H1 (cell line): ENCODE measurements around the gene HIC1. TPM values are rescaled to one million over a fixed set of nuclear protein-coding genes. Genes with fewer than 3 reads are reported as not detected.

ENCODE experiments used
- ATF2 ChIP-seq: IDR thresholded peaks from 2 replicates; pipeline ENCODE4 v1.6.1; 2012; ENCODE audit warnings: low read length, inconsistent platforms
- CBX5 ChIP-seq: fragments of 300-800, 300-1000 bp; sonication (generic); IDR thresholded peaks from 2 replicates; pipeline ENCODE4 v1.7.1; 2016; ENCODE audit warnings: antibody characterized with exemption, low read length, low read depth
- CHD2 ChIP-seq: IDR thresholded peaks from 2 replicates; pipeline ENCODE4 v1.6.1; 2012; ENCODE audit warnings: low read length, improper control_type of control experiment
- CTCF ChIP-seq, 3 experiments: IDR thresholded peaks; 1 replicate in 2 of 3; 2 replicates in 1 of 3; pipeline versions ENCODE4 v1.5.1 to v1.6.1; 2011; ENCODE audit warnings: low read length in 3 of 3, mild to moderate bottlenecking in 3 of 3, inconsistent platforms in 2 of 3, low read depth in 1 of 3, moderate library complexity in 1 of 3; ENCODE audit not compliant: insufficient read depth in 1 of 3; ENCODE audit errors: control extremely low read depth in 1 of 3
- EZH2 ChIP-seq: fragments of 200-600 bp; sonication (generic); IDR thresholded peaks from 2 replicates; pipeline ENCODE4 v1.7.1; 2012; ENCODE audit warnings: low read depth, mild to moderate bottlenecking, moderate library complexity, low read length, inconsistent platforms; ENCODE audit not compliant: severe bottlenecking
- HDAC6 ChIP-seq: IDR thresholded peaks from one replicate; pipeline ENCODE4 v1.7.1; 2012; ENCODE audit warnings: low read depth, mild to moderate bottlenecking, inconsistent platforms, low read length, moderate library complexity
- JUN ChIP-seq: IDR thresholded peaks from 2 replicates; pipeline ENCODE4 v1.6.1; 2011; ENCODE audit warnings: low read depth, mild to moderate bottlenecking, improper control_type of control experiment, low read length
- JUND ChIP-seq: IDR thresholded peaks from 2 replicates; pipeline ENCODE4 v1.6.1; 2011; ENCODE audit warnings: mild to moderate bottlenecking, improper control_type of control experiment, low read length
- MAX ChIP-seq: IDR thresholded peaks from 2 replicates; pipeline ENCODE4 v1.6.1; 2012; ENCODE audit warnings: inconsistent platforms
- RAD21 ChIP-seq, 2 experiments: IDR thresholded peaks in 1 of 2; conservative IDR thresholded peaks in 1 of 2; 2 replicates each; pipeline ENCODE4 v1.6.1; 2011; ENCODE audit warnings: low read depth in 2 of 2, low read length in 2 of 2, improper control_type of control experiment in 1 of 2, inconsistent platforms in 1 of 2, mild to moderate bottlenecking in 1 of 2, moderate library complexity in 1 of 2
- SP1 ChIP-seq: IDR thresholded peaks from 2 replicates; pipeline ENCODE4 v1.6.1; 2011; ENCODE audit warnings: low read depth, low read length
- SP4 ChIP-seq: IDR thresholded peaks from 2 replicates; pipeline ENCODE4 v1.6.1; 2012; ENCODE audit warnings: low read length, inconsistent platforms
- SRF ChIP-seq: IDR thresholded peaks from 2 replicates; pipeline ENCODE4 v1.6.1; 2011; ENCODE audit warnings: mild to moderate bottlenecking, low read depth, low read length, moderate library complexity
- SUZ12 ChIP-seq: fragments of 200-600 bp; sonication (generic); IDR thresholded peaks from 2 replicates; pipeline ENCODE4 v1.6.1; 2012; ENCODE audit warnings: mild to moderate bottlenecking, inconsistent platforms, low read length, moderate library complexity, mixed read lengths
- TCF12 ChIP-seq: IDR thresholded peaks from 2 replicates; pipeline ENCODE4 v1.6.1; 2011; ENCODE audit warnings: low read depth, mild to moderate bottlenecking, low read length
- TEAD4 ChIP-seq: IDR thresholded peaks from 2 replicates; pipeline ENCODE4 v1.6.1; 2012; ENCODE audit warnings: low read depth, low read length, inconsistent platforms, mixed read lengths
- USF2 ChIP-seq: IDR thresholded peaks from 2 replicates; pipeline ENCODE4 v1.6.1; 2011; ENCODE audit warnings: low read length, improper control_type of control experiment
- polyA plus RNA-seq, 7 experiments: library from polyadenylated mRNA; depleted of rRNA in 3 of 7; stranded (reverse) in 5 of 7; unstranded in 2 of 7; fragments of >200 nt in 5 of 7; fragments of 200-250 nt in 2 of 7; gene quantifications; 1 replicate in 5 of 7; 2 replicates in 1 of 7; 4 replicates in 1 of 7; pipeline versions ENCODE4 v1.2.1 to v1.2.3, GENCODE V29; 2011 to 2013; ENCODE audit warnings: missing spikeins in 2 of 7, mixed read lengths in 2 of 7
- total RNA-seq: library from RNA; stranded (reverse); fragmentation: NEBNext Ultra II Directional; extraction: Animal tissue kit (Norgen Biotek cat#: 25700); gene quantifications from 2 replicates; pipeline ENCODE4 v1.2.1, GENCODE V29; 2021

The HIC1 gene
- total and polyA plus RNA-seq, 2 of the 8 experiments (the other 6 are each of a cell fraction or from before 2014, with no cell fraction given), result 0.06 to 0.09 TPM

- TF ChIP-seq MAX (peak; percentile 47; the same call in 1 of the 2 replicates), JUND (peak; percentile 89), CBX5 (no peak), JUN (peak; percentile 65; the same call in 1 of the 2 replicates), ATF2 (peak; percentile 87), HDAC6 (no peak), CTCF (IDR thresholded peaks at IDR 0.05; ENCODE audit: control extremely low read depth in 1 of 3, insufficient read depth in 1 of 3, low read depth in 1 of 3, low read length in 3 of 3) (peak; percentile 70 to 91 (median 90)), CHD2 (no peak), SRF (no peak), USF2 (no peak), SUZ12 (no peak), RAD21 (IDR thresholded peaks at IDR 0.05 in 1 of 2, conservative IDR thresholded peaks at IDR 0.05 in 1 of 2; ENCODE audit: low read depth in 2 of 2, low read length in 2 of 2) (peak; percentile 71 to 73), EZH2 (no peak), TCF12 (no peak), TEAD4 (no peak), SP4 (no peak), SP1 (no peak)
Measured at GRCh38 chr17:2064980-2065785, 10.3 kb downstream of the HIC1 start (continued).
